H9 (cell line): ENCODE results near the gene ZNF385B. TPM values are rescaled to one million over a fixed set of nuclear protein-coding genes. Genes with fewer than 3 reads are reported as not detected.

Source experiments
- DNase-seq: peaks from one replicate; pipeline ENCODE4 v3.0.0-alpha.2; 2017
- H2AFZ ChIP-seq: one replicate; pipeline ENCODE4 v1.6.1; 2013; ENCODE audit warnings: mild to moderate bottlenecking, low read length, control low read depth, moderate library complexity
- H2AK5ac ChIP-seq: 2 replicates; pipeline ENCODE4 v1.6.1; 2013; ENCODE audit warnings: low read length, control low read depth, mixed read lengths; ENCODE audit not compliant: insufficient read length
- H2BK120ac ChIP-seq: one replicate; pipeline ENCODE4 v1.6.1; 2013; ENCODE audit warnings: low read depth, mild to moderate bottlenecking, low read length, control low read depth, inconsistent platforms; ENCODE audit not compliant: poor library complexity, severe bottlenecking
- H2BK12ac ChIP-seq: 2 replicates; pipeline ENCODE4 v1.6.1; 2013; ENCODE audit warnings: low read length, control low read depth, mixed read lengths, low read depth; ENCODE audit not compliant: insufficient read length
- H2BK15ac ChIP-seq: 2 replicates; pipeline ENCODE4 v1.6.1; 2013; ENCODE audit warnings: low read depth, low read length, control low read depth
- H2BK20ac ChIP-seq: one replicate; pipeline ENCODE4 v1.6.1; 2013; ENCODE audit warnings: low read depth, mild to moderate bottlenecking, low read length, control low read depth, inconsistent platforms; ENCODE audit not compliant: poor library complexity, severe bottlenecking
- H2BK5ac ChIP-seq: 2 replicates; pipeline ENCODE4 v1.6.1; 2013; ENCODE audit warnings: low read length, control low read depth, mixed read lengths; ENCODE audit not compliant: insufficient read length
- H3K14ac ChIP-seq: 2 replicates; pipeline ENCODE4 v1.6.1; 2013; ENCODE audit warnings: low read length, control low read depth; ENCODE audit not compliant: insufficient read depth
- H3K18ac ChIP-seq: 2 replicates; pipeline ENCODE4 v1.6.1; 2013; ENCODE audit warnings: low read depth, mild to moderate bottlenecking, mixed read lengths, low read length, control low read depth; ENCODE audit not compliant: insufficient read length
- H3K23ac ChIP-seq: 2 replicates; pipeline ENCODE4 v1.6.1; 2013; ENCODE audit warnings: low read length, control low read depth, mixed read lengths, low read depth; ENCODE audit not compliant: insufficient read length
- H3K23me2 ChIP-seq: 2 replicates; pipeline ENCODE4 v1.6.1; 2013; ENCODE audit warnings: low read depth, mild to moderate bottlenecking, mixed read lengths, low read length, control low read depth; ENCODE audit not compliant: insufficient read length, poor library complexity, severe bottlenecking
- H3K27ac ChIP-seq: 2 replicates; pipeline ENCODE4 v1.5.1; 2013; ENCODE audit warnings: low read length, control low read depth, mixed read lengths, low read depth; ENCODE audit not compliant: insufficient read length
- H3K27me3 ChIP-seq: 2 replicates; pipeline ENCODE4 v1.6.1; 2013; ENCODE audit warnings: low read length, control low read depth, inconsistent platforms; ENCODE audit not compliant: insufficient read depth
- H3K4ac ChIP-seq: 2 replicates; pipeline ENCODE4 v1.6.1; 2013; ENCODE audit warnings: low read depth, mild to moderate bottlenecking, control low read depth, inconsistent platforms, low read length, moderate library complexity
- H3K4me1 ChIP-seq: 2 replicates; pipeline ENCODE4 v1.6.1; 2013; ENCODE audit warnings: low read length, control low read depth, inconsistent platforms; ENCODE audit not compliant: insufficient read depth
- H3K4me2 ChIP-seq: 2 replicates; pipeline ENCODE4 v1.6.1; 2013; ENCODE audit warnings: low read length, control low read depth, mixed read lengths; ENCODE audit not compliant: insufficient read length, insufficient read depth
- H3K56ac ChIP-seq: 2 replicates; pipeline ENCODE4 v1.6.1; 2013; ENCODE audit warnings: low read depth, mild to moderate bottlenecking, mixed read lengths, low read length, control low read depth; ENCODE audit not compliant: insufficient read length
- H3K79me1 ChIP-seq: 2 replicates; pipeline ENCODE4 v1.6.1; 2013; ENCODE audit warnings: low read depth, mild to moderate bottlenecking, moderate library complexity, low read length, control low read depth, inconsistent platforms; ENCODE audit not compliant: insufficient read depth, poor library complexity, severe bottlenecking
- H3K79me2 ChIP-seq: 2 replicates; pipeline ENCODE4 v1.6.1; 2013; ENCODE audit warnings: low read length, control low read depth, inconsistent platforms; ENCODE audit not compliant: insufficient read depth
- H3K9ac ChIP-seq: 2 replicates; pipeline ENCODE4 v1.6.1; 2013; ENCODE audit warnings: low read length, control low read depth, mixed read lengths; ENCODE audit not compliant: insufficient read length; ENCODE audit errors: extremely low read depth
- H3K9me3 ChIP-seq: one replicate; pipeline ENCODE4 v1.6.1; 2013; ENCODE audit warnings: low read depth, low read length, inconsistent platforms; ENCODE audit not compliant: control insufficient read depth
- H3T11ph ChIP-seq: one replicate; pipeline ENCODE4 v1.6.1; 2013; ENCODE audit warnings: mild to moderate bottlenecking, low read length, control low read depth, inconsistent platforms
- H4K20me1 ChIP-seq: one replicate; pipeline ENCODE4 v1.6.1; 2013; ENCODE audit not compliant: control insufficient read depth, insufficient read length, insufficient read depth
- H4K5ac ChIP-seq: 2 replicates; pipeline ENCODE4 v1.6.1; 2013; ENCODE audit warnings: low read depth, mild to moderate bottlenecking, mixed read lengths, low read length, control low read depth; ENCODE audit not compliant: insufficient read length
- H4K8ac ChIP-seq: replicated peaks from 2 replicates; pipeline ENCODE4 v1.6.1; 2013; ENCODE audit warnings: low read length, control low read depth, mixed read lengths, low read depth; ENCODE audit not compliant: insufficient read length
- H4K91ac ChIP-seq: 2 replicates; pipeline ENCODE4 v1.6.1; 2013; ENCODE audit warnings: low read depth, mild to moderate bottlenecking, moderate library complexity, mixed read lengths, low read length, control low read depth; ENCODE audit not compliant: insufficient read length
- H3K27ac Mint-ChIP-seq, 3 experiments: 2 replicates in 2 of 3; 3 replicates in 1 of 3; pipeline ENCODE4 v1.8.0; 2020 to 2021; ENCODE audit warnings: mixed read lengths in 3 of 3, mild to moderate bottlenecking in 1 of 3, moderate library complexity in 1 of 3
- H3K27me3 Mint-ChIP-seq: 2 replicates; pipeline ENCODE4 v1.8.0; 2021; ENCODE audit warnings: low read depth, mild to moderate bottlenecking, moderate library complexity, mixed read lengths
- H3K36me3 Mint-ChIP-seq, 3 experiments: 2 replicates in 2 of 3; 3 replicates in 1 of 3; pipeline ENCODE4 v1.8.0; 2020 to 2021; ENCODE audit warnings: low read depth in 3 of 3, mixed read lengths in 3 of 3; ENCODE audit not compliant: insufficient read depth in 1 of 3
- H3K4me1 Mint-ChIP-seq, 2 experiments: 2 replicates each; pipeline ENCODE4 v1.8.0; 2020; ENCODE audit warnings: mixed read lengths in 2 of 2
- H3K4me3 Mint-ChIP-seq, 2 experiments: 2 replicates in 1 of 2; 3 replicates in 1 of 2; pipeline ENCODE4 v1.8.0; 2020 to 2021; ENCODE audit warnings: mild to moderate bottlenecking in 2 of 2, mixed read lengths in 2 of 2, moderate library complexity in 1 of 2
- H3K9me3 Mint-ChIP-seq, 2 experiments: 2 replicates in 1 of 2; 3 replicates in 1 of 2; pipeline ENCODE4 v1.8.0; 2020; ENCODE audit warnings: mild to moderate bottlenecking in 2 of 2, mixed read lengths in 2 of 2, moderate library complexity in 1 of 2
- WGBS: extraction: QIAGEN DNeasy Blood & Tissue Kit; methylation state at CpG from one replicate; pipeline ENCODE4 v1.1.7; 2013; ENCODE audit warnings: missing lambda C conversion rate, low lambda C conversion rate, mixed read lengths; ENCODE audit not compliant: insufficient read length; ENCODE audit errors: extremely low coverage; 5-methylcytosine and 5-hydroxymethylcytosine counted together
- total RNA-seq: library from RNA; stranded (reverse); gene quantifications from 2 replicates; pipeline ENCODE4 v1.2.1, GENCODE V29; 2021
- TF ChIP-seq, protein P1 (sequence below): fragments of 200-600 bp; sonication (generic); conservative IDR thresholded peaks from 3 replicates; pipeline ENCODE4 v1.8.0; 2021; ENCODE audit warnings: antibody characterized with exemption, mild to moderate bottlenecking

Gene ZNF385B
- total RNA-seq, 1 experiment from 2014 or later: 2.1 TPM

DNA sequence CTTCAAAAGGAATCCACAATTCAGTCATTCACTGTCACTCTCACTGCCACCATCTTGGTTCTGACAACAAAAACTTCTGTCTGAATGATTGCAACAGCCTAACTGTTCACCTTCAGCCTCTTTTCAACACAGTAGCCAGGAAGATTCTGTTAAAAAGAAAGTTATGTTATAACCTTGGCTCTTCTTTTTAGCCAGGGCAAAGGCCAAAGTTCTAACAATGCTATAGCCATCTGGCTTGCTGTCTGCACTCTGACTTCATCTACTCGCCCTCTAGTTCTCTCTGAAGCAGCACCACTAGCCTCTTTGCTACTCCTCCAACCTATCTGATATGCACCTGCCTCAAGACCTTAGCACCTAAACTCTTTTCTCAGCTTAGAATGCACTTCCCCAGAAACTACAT is 158.5 kb downstream of the ZNF385B start:
- Histone ChIP-seq H2BK5ac (no peak overlapping the region), H4K91ac (no peak overlapping the region), H3K9ac (no peak overlapping the region), H3K23ac (no peak overlapping the region), H3K23me2 (no peaks in the 10 kb centered on the region), H2BK15ac (no peak overlapping the region), H2AK5ac (no peak overlapping the region), H3K4me1 (no peaks in the 10 kb centered on the region), H3K56ac (no peak overlapping the region), H3K14ac (no peak overlapping the region), H3K9me3 (no peaks in the 10 kb centered on the region), H4K8ac (no peak overlapping the region), H3K4ac (no peak overlapping the region), H3K27ac (no peak overlapping the region), H3K79me1 (no peaks in the 10 kb centered on the region), H4K5ac (no peak overlapping the region), H2BK20ac (no peak overlapping the region), H2BK12ac (no peak overlapping the region), H3T11ph (no peak overlapping the region), H3K4me2 (no peak overlapping the region), H2BK120ac (no peak overlapping the region), H4K20me1 (no peaks in the 10 kb centered on the region), H3K27me3 (no peaks in the 10 kb centered on the region), H2AFZ (no peak overlapping the region), H3K79me2 (no peaks in the 10 kb centered on the region), H3K18ac (no peak overlapping the region)
- no peak overlapping the region for H3K4me3 Mint-ChIP-seq
- no peaks in the 10 kb centered on the region for H3K36me3 Mint-ChIP-seq
- no CpG with 5 or more reads among the region's 1 CpG for WGBS
- no peaks in the 10 kb centered on the region for H3K9me3 Mint-ChIP-seq
- TF ChIP-seq, protein P1, sequence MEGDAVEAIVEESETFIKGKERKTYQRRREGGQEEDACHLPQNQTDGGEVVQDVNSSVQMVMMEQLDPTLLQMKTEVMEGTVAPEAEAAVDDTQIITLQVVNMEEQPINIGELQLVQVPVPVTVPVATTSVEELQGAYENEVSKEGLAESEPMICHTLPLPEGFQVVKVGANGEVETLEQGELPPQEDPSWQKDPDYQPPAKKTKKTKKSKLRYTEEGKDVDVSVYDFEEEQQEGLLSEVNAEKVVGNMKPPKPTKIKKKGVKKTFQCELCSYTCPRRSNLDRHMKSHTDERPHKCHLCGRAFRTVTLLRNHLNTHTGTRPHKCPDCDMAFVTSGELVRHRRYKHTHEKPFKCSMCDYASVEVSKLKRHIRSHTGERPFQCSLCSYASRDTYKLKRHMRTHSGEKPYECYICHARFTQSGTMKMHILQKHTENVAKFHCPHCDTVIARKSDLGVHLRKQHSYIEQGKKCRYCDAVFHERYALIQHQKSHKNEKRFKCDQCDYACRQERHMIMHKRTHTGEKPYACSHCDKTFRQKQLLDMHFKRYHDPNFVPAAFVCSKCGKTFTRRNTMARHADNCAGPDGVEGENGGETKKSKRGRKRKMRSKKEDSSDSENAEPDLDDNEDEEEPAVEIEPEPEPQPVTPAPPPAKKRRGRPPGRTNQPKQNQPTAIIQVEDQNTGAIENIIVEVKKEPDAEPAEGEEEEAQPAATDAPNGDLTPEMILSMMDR: no peak
- DNase-seq: no peak
- H3K27ac Mint-ChIP-seq: no peak overlapping the region; a peak in 1 of 7 replicates
- H3K27me3 Mint-ChIP-seq: no peaks in the 10 kb centered on the region
- H3K4me1 Mint-ChIP-seq: no peaks in the 10 kb centered on the region
